Ovary (tissue), 3 donors: ENCODE results near the gene RABEPK.

Experiments
- EP300 ChIP-seq: sonication (generic); formaldehyde crosslinking; IDR thresholded peaks from one replicate; pipeline ENCODE4 v1.6.1; 2017; ENCODE audit warnings: antibody characterized with exemption
- POLR2A ChIP-seq: fragments of 450-650 bp; IDR thresholded peaks from one replicate; pipeline ENCODE4 v1.6.1; 2017; ENCODE audit warnings: antibody characterized with exemption, mild to moderate bottlenecking, moderate library complexity
- TF ChIP-seq, protein P1 (sequence below), 3 donors: fragments of 450-650 bp in 2 of 3; fragments of 200-600 bp in 1 of 3; IDR thresholded peaks; one replicate each; pipeline versions ENCODE4 v1.5.1 to v1.8.0; 2016 to 2022; ENCODE audit warnings: antibody characterized with exemption in 3 of 3, mild to moderate bottlenecking in 1 of 3
- donor health status: DM: no; HTN: no; CAD: no.

DNA sequence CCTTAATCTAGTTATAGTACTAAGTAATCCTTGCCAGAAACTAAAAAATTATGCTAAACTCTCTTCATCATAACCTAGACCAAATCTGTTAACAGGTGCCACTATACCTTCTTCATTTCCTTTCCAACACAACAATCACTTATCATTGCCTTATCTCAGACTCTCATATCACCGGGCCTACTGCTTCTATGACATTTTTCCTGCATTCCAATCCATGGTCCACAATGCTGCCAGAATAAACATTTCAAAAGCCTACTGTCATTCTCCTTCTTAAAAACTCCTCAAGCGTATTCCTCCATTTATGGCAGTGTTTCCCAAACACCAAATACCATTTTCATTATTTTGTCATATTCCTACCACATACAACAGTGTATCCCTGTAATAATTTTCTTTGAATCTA, 17.3 kb upstream of the RABEPK start:
- TF ChIP-seq, protein P1, sequence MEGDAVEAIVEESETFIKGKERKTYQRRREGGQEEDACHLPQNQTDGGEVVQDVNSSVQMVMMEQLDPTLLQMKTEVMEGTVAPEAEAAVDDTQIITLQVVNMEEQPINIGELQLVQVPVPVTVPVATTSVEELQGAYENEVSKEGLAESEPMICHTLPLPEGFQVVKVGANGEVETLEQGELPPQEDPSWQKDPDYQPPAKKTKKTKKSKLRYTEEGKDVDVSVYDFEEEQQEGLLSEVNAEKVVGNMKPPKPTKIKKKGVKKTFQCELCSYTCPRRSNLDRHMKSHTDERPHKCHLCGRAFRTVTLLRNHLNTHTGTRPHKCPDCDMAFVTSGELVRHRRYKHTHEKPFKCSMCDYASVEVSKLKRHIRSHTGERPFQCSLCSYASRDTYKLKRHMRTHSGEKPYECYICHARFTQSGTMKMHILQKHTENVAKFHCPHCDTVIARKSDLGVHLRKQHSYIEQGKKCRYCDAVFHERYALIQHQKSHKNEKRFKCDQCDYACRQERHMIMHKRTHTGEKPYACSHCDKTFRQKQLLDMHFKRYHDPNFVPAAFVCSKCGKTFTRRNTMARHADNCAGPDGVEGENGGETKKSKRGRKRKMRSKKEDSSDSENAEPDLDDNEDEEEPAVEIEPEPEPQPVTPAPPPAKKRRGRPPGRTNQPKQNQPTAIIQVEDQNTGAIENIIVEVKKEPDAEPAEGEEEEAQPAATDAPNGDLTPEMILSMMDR (IDR thresholded peaks at IDR 0.05) = no peak
- TF ChIP-seq POLR2A (no peak), EP300 (no peak)
